GM12801 (cell line): ENCODE results near the gene STK17A.

ENCODE experiments used
- TF ChIP-seq, protein P1 (sequence below): IDR thresholded peaks from one replicate; pipeline ENCODE4 v1.5.1; 2011; ENCODE audit warnings: control low read depth; ENCODE audit not compliant: insufficient read length; ENCODE audit errors: extremely low read depth

Gene STK17A

GRCh38 chr7:43669286-43670081, 86.6 kb downstream of the STK17A start:
- TF ChIP-seq, protein P1, sequence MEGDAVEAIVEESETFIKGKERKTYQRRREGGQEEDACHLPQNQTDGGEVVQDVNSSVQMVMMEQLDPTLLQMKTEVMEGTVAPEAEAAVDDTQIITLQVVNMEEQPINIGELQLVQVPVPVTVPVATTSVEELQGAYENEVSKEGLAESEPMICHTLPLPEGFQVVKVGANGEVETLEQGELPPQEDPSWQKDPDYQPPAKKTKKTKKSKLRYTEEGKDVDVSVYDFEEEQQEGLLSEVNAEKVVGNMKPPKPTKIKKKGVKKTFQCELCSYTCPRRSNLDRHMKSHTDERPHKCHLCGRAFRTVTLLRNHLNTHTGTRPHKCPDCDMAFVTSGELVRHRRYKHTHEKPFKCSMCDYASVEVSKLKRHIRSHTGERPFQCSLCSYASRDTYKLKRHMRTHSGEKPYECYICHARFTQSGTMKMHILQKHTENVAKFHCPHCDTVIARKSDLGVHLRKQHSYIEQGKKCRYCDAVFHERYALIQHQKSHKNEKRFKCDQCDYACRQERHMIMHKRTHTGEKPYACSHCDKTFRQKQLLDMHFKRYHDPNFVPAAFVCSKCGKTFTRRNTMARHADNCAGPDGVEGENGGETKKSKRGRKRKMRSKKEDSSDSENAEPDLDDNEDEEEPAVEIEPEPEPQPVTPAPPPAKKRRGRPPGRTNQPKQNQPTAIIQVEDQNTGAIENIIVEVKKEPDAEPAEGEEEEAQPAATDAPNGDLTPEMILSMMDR = no peak

DNA sequence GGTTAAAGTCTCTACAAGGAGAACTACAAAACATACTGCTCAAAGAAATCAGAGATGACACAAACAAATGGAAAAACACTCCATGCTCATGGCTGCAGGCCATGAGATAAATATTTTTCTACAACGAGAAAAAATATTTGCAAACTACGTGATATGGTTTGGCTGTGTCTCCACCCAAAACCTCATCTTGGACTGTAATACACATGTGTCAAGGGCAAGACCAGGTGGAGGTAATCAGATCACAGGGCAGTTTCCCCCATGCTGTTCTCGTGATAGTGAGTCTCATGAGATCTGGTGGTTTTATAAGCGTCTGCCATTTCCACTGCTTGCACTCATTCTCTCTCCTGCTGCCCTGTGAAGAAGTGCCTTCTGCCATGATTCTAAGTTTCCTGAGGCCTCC, 88.6 kb downstream of the STK17A start:
- TF ChIP-seq, protein P1 = no peak

- TF ChIP-seq, protein P1 = no peak
Measured at GRCh38 chr7:43674559-43675436, 91.9 kb downstream of the STK17A start.
